DMS 273 treated with DMSO at 0.1 percent for 48 hours (cell line): ENCODE measurements around the gene RPS6KL1.
A peak's percentile ranks its signal among the peaks of the same experiment; 100 is the strongest.

Source experiments
- DNase-seq: peaks from one replicate; lab custom pipeline; 2025; lab: John Stamatoyannopoulos, UW

Gene RPS6KL1

GRCh38 chr14:74882103-74882920 lies 40.7 kb downstream of the RPS6KL1 start:
- DNase-seq = no peak

- DNase-seq = peak; percentile 70
Observed at GRCh38 chr14:74881431-74882102, 41.5 kb downstream of the RPS6KL1 start, which contains the start of gene DLST. Gene DLST (plus strand): TSS chr14:74881916. CDS start chr14:74881954, 38 bp downstream.

- no peak for DNase-seq
Observed at GRCh38 chr14:74879427-74880182, 43.5 kb downstream of the RPS6KL1 start.

GRCh38 chr14:74875941-74876913 lies 46.8 kb downstream of the RPS6KL1 start, which contains the start of gene PROX2:
Gene PROX2 (minus strand): TSS chr14:74876145. CDS start chr14:74863834, 12,311 bp downstream.
- DNase-seq = no peak

- no peak for DNase-seq
Observed at GRCh38 chr14:74875204-74875603, 47.9 kb downstream of the RPS6KL1 start.

GRCh38 chr14:74871819-74872218 lies 51.2 kb downstream of the RPS6KL1 start:
- no peak for DNase-seq

- DNase-seq = no peak
Observed at GRCh38 chr14:74868739-74869138, 54.3 kb downstream of the RPS6KL1 start.

- DNase-seq = no peak
Observed at GRCh38 chr14:74867673-74868072, 55.4 kb downstream of the RPS6KL1 start.

- DNase-seq = no peak
Observed at GRCh38 chr14:74866708-74867389, 56.2 kb downstream of the RPS6KL1 start.

- no peak for DNase-seq
Observed at GRCh38 chr14:74865156-74865555, 57.9 kb downstream of the RPS6KL1 start.

- DNase-seq = no peak
Observed at GRCh38 chr14:74864198-74864597, 58.9 kb downstream of the RPS6KL1 start.

- no peak for DNase-seq
Observed at GRCh38 chr14:74863274-74863673, 59.8 kb downstream of the RPS6KL1 start.

- no peak for DNase-seq
Observed at GRCh38 chr14:74861734-74862090, 61.3 kb downstream of the RPS6KL1 start.

- peak; percentile 63 for DNase-seq
Observed at GRCh38 chr14:74860899-74861733, 61.9 kb downstream of the RPS6KL1 start.

GRCh38 chr14:74859757-74860552 lies 63.1 kb downstream of the RPS6KL1 start:
- DNase-seq = no peak

- DNase-seq = no peak
Observed at GRCh38 chr14:74858022-74858421, 65.0 kb downstream of the RPS6KL1 start.

- DNase-seq = no peak
Observed at GRCh38 chr14:74856366-74856765, 66.7 kb downstream of the RPS6KL1 start.

- DNase-seq = no peak
Observed at GRCh38 chr14:74855945-74856344, 67.1 kb downstream of the RPS6KL1 start.

GRCh38 chr14:74855021-74855420 lies 68.0 kb downstream of the RPS6KL1 start:
- no peak for DNase-seq
